Measurements from ENCODE around the gene CEBPA.

The CEBPA gene

DNA sequence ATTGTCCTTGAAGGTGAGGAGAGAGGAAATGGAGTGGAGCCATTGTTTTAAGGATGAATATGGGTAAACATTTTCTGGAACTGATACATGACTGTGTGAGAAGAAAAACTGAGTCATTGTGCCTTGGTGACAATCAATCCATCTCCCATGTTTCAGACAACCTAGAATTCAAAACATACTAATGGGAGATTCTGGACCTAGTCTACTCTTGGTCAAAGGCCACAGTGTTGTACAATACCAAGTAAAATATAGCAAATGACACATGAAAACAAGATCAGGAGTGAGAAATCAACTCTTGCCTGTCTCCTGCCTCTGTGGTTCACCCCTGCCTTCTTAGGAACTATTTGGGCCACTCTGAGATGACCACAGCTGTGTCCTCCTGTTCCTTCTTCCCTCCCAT lies 13.1 kb downstream of the CEBPA start:
- TF ChIP-seq CTCF (IDR thresholded peaks at IDR 0.05; ENCODE audit: extremely low read depth, insufficient read depth, missing control alignments), result no peak
- in situ Hi-C loops (cut with MboI; ENCODE audit: low pct_unique_long_range_greater_than_20kb, low sequenced_read_pairs, unreplicated experiment), result no loop called here
- DNase-seq (ENCODE audit: low spot score), result no peak

DNA sequence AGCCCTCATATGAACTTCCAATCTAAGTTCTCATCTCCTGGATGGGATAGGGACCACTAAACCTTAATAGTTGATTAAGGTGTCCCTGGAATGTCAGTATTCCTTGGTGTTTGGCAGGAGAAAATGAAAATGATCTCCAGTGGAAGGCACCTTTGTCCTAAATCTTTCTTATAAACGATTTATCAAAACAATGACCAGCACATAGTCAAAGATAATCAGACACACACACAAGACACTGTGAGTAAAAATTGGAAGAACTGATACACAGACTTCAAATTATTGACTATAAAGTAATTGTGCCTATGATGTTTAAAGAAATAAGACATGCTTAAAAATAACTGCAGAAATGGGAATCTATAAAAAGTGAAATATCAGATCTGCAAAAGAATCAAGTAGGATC lies 13.7 kb downstream of the CEBPA start:
- DNase-seq (ENCODE audit: low spot score), result no peak
- in situ Hi-C loops (cut with MboI; ENCODE audit: low pct_unique_long_range_greater_than_20kb, low sequenced_read_pairs, unreplicated experiment), result no loop called here
- no peak for TF ChIP-seq CTCF (IDR thresholded peaks at IDR 0.05; ENCODE audit: extremely low read depth, insufficient read depth, missing control alignments)

GRCh38 chr19:33287927-33288326 lies 14.4 kb downstream of the CEBPA start:
- DNase-seq (ENCODE audit: low spot score), result no peak
- in situ Hi-C loops (cut with MboI; ENCODE audit: low pct_unique_long_range_greater_than_20kb, low sequenced_read_pairs, unreplicated experiment), result no loop called here
- no peak for TF ChIP-seq CTCF (IDR thresholded peaks at IDR 0.05; ENCODE audit: extremely low read depth, insufficient read depth, missing control alignments)

DNA sequence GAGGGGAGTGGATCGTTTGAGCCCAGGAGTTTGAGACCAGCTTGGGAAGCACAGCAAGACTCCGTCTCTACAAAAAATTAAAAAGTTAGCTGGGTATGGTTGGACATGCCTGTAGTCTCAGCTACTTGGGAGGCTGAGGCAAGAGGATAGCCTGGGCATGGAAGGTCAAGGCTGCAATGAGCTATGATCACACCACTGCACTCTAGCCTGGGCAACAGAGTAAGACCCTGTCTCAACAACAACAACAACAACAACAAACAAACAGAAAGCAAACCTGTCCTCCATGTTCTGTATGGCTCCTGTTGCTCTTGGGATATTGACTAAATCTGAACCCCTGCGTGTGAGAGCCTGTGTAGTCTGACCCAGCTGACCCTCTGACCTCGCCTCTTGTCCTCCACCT lies 14.9 kb downstream of the CEBPA start:
- in situ Hi-C loops (cut with MboI; ENCODE audit: low pct_unique_long_range_greater_than_20kb, low sequenced_read_pairs, unreplicated experiment), result no loop called here
- DNase-seq (ENCODE audit: low spot score), result no peak
- TF ChIP-seq CTCF (IDR thresholded peaks at IDR 0.05; ENCODE audit: extremely low read depth, insufficient read depth, missing control alignments), result no peak

DNA sequence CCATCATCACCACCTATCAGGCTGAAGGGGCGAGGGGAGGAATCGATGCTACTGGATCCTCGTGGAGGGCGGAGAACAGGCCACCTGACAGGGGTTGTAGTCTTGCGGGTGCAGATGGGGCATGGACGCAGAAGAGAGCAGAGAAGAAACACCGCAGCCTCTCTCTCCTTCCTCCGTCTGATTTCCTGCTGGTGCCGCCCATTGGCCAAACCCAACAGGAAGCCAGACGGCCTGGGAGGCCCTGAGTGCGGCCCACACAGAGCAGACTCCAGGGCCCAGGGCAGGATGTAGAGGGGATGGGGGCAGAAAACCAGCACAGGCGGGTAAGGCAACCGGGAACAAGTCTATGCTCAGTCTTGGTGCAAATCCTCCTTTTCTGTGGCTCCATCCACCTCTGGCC lies 15.4 kb downstream of the CEBPA start:
- TF ChIP-seq CTCF (IDR thresholded peaks at IDR 0.05; ENCODE audit: extremely low read depth, insufficient read depth, missing control alignments), result no peak
- no peak for DNase-seq (ENCODE audit: low spot score)
- in situ Hi-C loops (cut with MboI; ENCODE audit: low pct_unique_long_range_greater_than_20kb, low sequenced_read_pairs, unreplicated experiment), result no loop called here

DNA sequence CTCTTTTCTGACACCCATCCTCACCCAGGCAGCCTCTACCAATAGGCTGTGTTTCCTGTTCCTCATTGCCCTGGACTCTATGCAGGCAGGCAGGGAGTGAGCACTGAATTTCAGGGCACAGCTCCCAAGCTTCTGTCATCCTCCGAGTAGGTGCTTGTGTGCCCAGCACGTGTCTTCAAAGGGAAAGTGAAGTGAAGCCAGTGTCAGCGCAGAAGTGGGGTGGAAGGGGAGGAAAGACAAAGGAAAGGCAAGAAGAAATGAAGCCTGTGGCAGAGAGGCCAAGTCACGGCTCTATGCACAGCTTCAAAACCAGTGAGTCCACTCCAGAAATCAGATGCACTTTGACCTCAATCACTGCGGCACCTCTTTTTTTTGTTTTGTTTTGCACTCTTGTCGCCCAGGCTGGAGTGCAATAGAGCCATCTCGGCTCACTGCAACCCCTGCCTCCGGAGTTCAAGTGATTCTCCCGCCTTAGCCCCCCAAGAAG lies 16.9 kb downstream of the CEBPA start:
- no peak for DNase-seq (ENCODE audit: low spot score)
- in situ Hi-C loops (cut with MboI; ENCODE audit: low pct_unique_long_range_greater_than_20kb, low sequenced_read_pairs, unreplicated experiment), result no loop called here
- TF ChIP-seq CTCF (IDR thresholded peaks at IDR 0.05; ENCODE audit: extremely low read depth, insufficient read depth, missing control alignments), result no peak

GRCh38 chr19:33284756-33285155 lies 17.6 kb downstream of the CEBPA start:
- no peak for TF ChIP-seq CTCF (IDR thresholded peaks at IDR 0.05; ENCODE audit: extremely low read depth, insufficient read depth, missing control alignments)
- in situ Hi-C loops (cut with MboI; ENCODE audit: low pct_unique_long_range_greater_than_20kb, low sequenced_read_pairs, unreplicated experiment), result no loop called here
- no peak for DNase-seq (ENCODE audit: low spot score)
